Upper lobe of left lung (tissue), 6 donors: ENCODE data around the gene ANXA8L1. TPM values are rescaled to one million over a fixed set of nuclear protein-coding genes. Genes with fewer than 3 reads are reported as not detected.
"Not testable (repeated sequence)": the region's sequence is repeated elsewhere in the genome, so short reads cannot be mapped to it uniquely, and the experiment has no call there.

ENCODE experiments used
- ATAC-seq, 2 donors: fragments of 200-7000 bp; cut with Tn5 transposase; one replicate each; pipeline ENCODE4 v1.9.1; 2022; ENCODE audit warnings: mild to moderate bottlenecking in 2 of 2, moderate library complexity in 2 of 2; ENCODE audit not compliant: low FRiP score in 2 of 2
- DNase-seq, 2 donors: peaks; one replicate each; pipeline ENCODE4 v3.0.0-alpha.2; 2019 to 2020
- H3K27ac ChIP-seq, 4 donors: fragments of 200-600 bp; sonication (generic); one replicate each; pipeline ENCODE4 v1.5.1; 2016 to 2019
- H3K27me3 ChIP-seq, 4 donors: fragments of 200-600 bp; sonication (generic); one replicate each; pipeline ENCODE4 v1.5.1; 2017 to 2019
- H3K36me3 ChIP-seq, 4 donors: fragments of 200-600 bp; sonication (generic); one replicate each; pipeline ENCODE4 v1.5.1; 2016 to 2019
- H3K4me1 ChIP-seq, 4 donors: fragments of 200-600 bp; sonication (generic); one replicate each; pipeline ENCODE4 v1.5.1; 2018 to 2019
- H3K4me3 ChIP-seq, 4 donors: fragments of 200-600 bp; sonication (generic); one replicate each; pipeline ENCODE4 v1.5.1; 2017 to 2019; ENCODE audit warnings: mild to moderate bottlenecking in 2 of 4, moderate library complexity in 1 of 4
- H3K9me3 ChIP-seq, 4 donors: fragments of 200-600 bp; sonication (generic); one replicate each; pipeline ENCODE4 v1.5.1; 2018 to 2019
- WGBS, 2 donors: methylation state at CpG; one replicate each; pipeline ENCODE4 v1.1.5; 2017 to 2018; 5-methylcytosine and 5-hydroxymethylcytosine counted together
- total RNA-seq, 6 donors: library from RNA; depleted of rRNA in 4 of 6; stranded (reverse); fragments of >200 nt in 4 of 6; gene quantifications; one replicate each; pipeline versions ENCODE4 v1.1.0 to v1.2.1, GENCODE V29; 2016 to 2021
- donor health status: DM: no; HTN: no; CAD: no; lungs with moderate emphysema.
- donor health status: DM: no; HTN: yes; CAD: no; lungs with severe emphysema.

ANXA8L1 gene
- total RNA-seq, 6 donors from 2014 or later, result 10.5 to 45.3 (median 27.0) TPM

- H3K27me3 ChIP-seq, H3K4me3 ChIP-seq, DNase-seq, H3K9me3 ChIP-seq, H3K4me1 ChIP-seq, H3K27ac ChIP-seq, H3K36me3 ChIP-seq: not testable (repeated sequence)
- WGBS, 2 donors, result 45 to 68% methylated on average over 4 of the region's 13 CpGs
- peak in 1 of 2 donors; percentile 74 for ATAC-seq
These were observed 44.2 kb downstream of the ANXA8L1 start for GRCh38 chr10:46419570-46420379.

GRCh38 chr10:46423550-46423949, 48.0 kb downstream of the ANXA8L1 start:
- ATAC-seq, H3K36me3 ChIP-seq, H3K4me1 ChIP-seq, H3K9me3 ChIP-seq, H3K4me3 ChIP-seq, DNase-seq, H3K27me3 ChIP-seq, H3K27ac ChIP-seq: not testable (repeated sequence)
- no CpG with 5 or more reads among the region's 2 CpGs for WGBS, 2 donors

GRCh38 chr10:46440942-46441341, 65.4 kb downstream of the ANXA8L1 start:
- not testable (repeated sequence) for DNase-seq

More at GRCh38 chr10:46440942-46441341, 65.4 kb downstream of the ANXA8L1 start:
- not testable (repeated sequence) for ATAC-seq, H3K4me3 ChIP-seq, H3K27ac ChIP-seq, H3K36me3 ChIP-seq, H3K27me3 ChIP-seq, H3K4me1 ChIP-seq, H3K9me3 ChIP-seq
- WGBS, 2 donors, result no CpG with 5 or more reads among the region's 4 CpGs

Other genes starting within 250 kb of the ANXA8L1 start
- gene ANTXRL, start 88.8 kb upstream of the ANXA8L1 start, total RNA-seq, result not detected
- gene NPY4R, start 90.2 kb downstream of the ANXA8L1 start, total RNA-seq, result 1 to 10 TPM in 1 of 6 donors, under 1 TPM in 1, not detected in 4; 0.69 to 3.3 TPM
- 10 to 100 TPM; 39.8 to 91.0 (median 63.2) TPM for gene GPRIN2, start 180.9 kb downstream of the ANXA8L1 start, total RNA-seq
- gene SYT15, start 203.4 kb downstream of the ANXA8L1 start, total RNA-seq, result 10 to 100 TPM; 11.6 to 52.4 (median 25.4) TPM